H9 (cell line): ENCODE measurements around the gene ARID1A. TPM values are rescaled to one million over a fixed set of nuclear protein-coding genes. Genes with fewer than 3 reads are reported as not detected.

Experiments used
- DNase-seq: peaks from one replicate; pipeline ENCODE4 v3.0.0-alpha.2; 2017
- H2AFZ ChIP-seq: one replicate; pipeline ENCODE4 v1.6.1; 2013; ENCODE audit warnings: mild to moderate bottlenecking, low read length, control low read depth, moderate library complexity
- H2AK5ac ChIP-seq: 2 replicates; pipeline ENCODE4 v1.6.1; 2013; ENCODE audit warnings: low read length, control low read depth, mixed read lengths; ENCODE audit not compliant: insufficient read length
- H2BK120ac ChIP-seq: one replicate; pipeline ENCODE4 v1.6.1; 2013; ENCODE audit warnings: low read depth, mild to moderate bottlenecking, low read length, control low read depth, inconsistent platforms; ENCODE audit not compliant: poor library complexity, severe bottlenecking
- H2BK12ac ChIP-seq: 2 replicates; pipeline ENCODE4 v1.6.1; 2013; ENCODE audit warnings: low read length, control low read depth, mixed read lengths, low read depth; ENCODE audit not compliant: insufficient read length
- H2BK15ac ChIP-seq: 2 replicates; pipeline ENCODE4 v1.6.1; 2013; ENCODE audit warnings: low read depth, low read length, control low read depth
- H2BK20ac ChIP-seq: one replicate; pipeline ENCODE4 v1.6.1; 2013; ENCODE audit warnings: low read depth, mild to moderate bottlenecking, low read length, control low read depth, inconsistent platforms; ENCODE audit not compliant: poor library complexity, severe bottlenecking
- H2BK5ac ChIP-seq: 2 replicates; pipeline ENCODE4 v1.6.1; 2013; ENCODE audit warnings: low read length, control low read depth, mixed read lengths; ENCODE audit not compliant: insufficient read length
- H3K14ac ChIP-seq: 2 replicates; pipeline ENCODE4 v1.6.1; 2013; ENCODE audit warnings: low read length, control low read depth; ENCODE audit not compliant: insufficient read depth
- H3K18ac ChIP-seq: 2 replicates; pipeline ENCODE4 v1.6.1; 2013; ENCODE audit warnings: low read depth, mild to moderate bottlenecking, mixed read lengths, low read length, control low read depth; ENCODE audit not compliant: insufficient read length
- H3K23ac ChIP-seq: 2 replicates; pipeline ENCODE4 v1.6.1; 2013; ENCODE audit warnings: low read length, control low read depth, mixed read lengths, low read depth; ENCODE audit not compliant: insufficient read length
- H3K23me2 ChIP-seq: 2 replicates; pipeline ENCODE4 v1.6.1; 2013; ENCODE audit warnings: low read depth, mild to moderate bottlenecking, mixed read lengths, low read length, control low read depth; ENCODE audit not compliant: insufficient read length, poor library complexity, severe bottlenecking
- H3K27ac ChIP-seq: 2 replicates; pipeline ENCODE4 v1.5.1; 2013; ENCODE audit warnings: low read length, control low read depth, mixed read lengths, low read depth; ENCODE audit not compliant: insufficient read length
- H3K27me3 ChIP-seq: 2 replicates; pipeline ENCODE4 v1.6.1; 2013; ENCODE audit warnings: low read length, control low read depth, inconsistent platforms; ENCODE audit not compliant: insufficient read depth
- H3K4ac ChIP-seq: 2 replicates; pipeline ENCODE4 v1.6.1; 2013; ENCODE audit warnings: low read depth, mild to moderate bottlenecking, control low read depth, inconsistent platforms, low read length, moderate library complexity
- H3K4me1 ChIP-seq: 2 replicates; pipeline ENCODE4 v1.6.1; 2013; ENCODE audit warnings: low read length, control low read depth, inconsistent platforms; ENCODE audit not compliant: insufficient read depth
- H3K4me2 ChIP-seq: 2 replicates; pipeline ENCODE4 v1.6.1; 2013; ENCODE audit warnings: low read length, control low read depth, mixed read lengths; ENCODE audit not compliant: insufficient read length, insufficient read depth
- H3K56ac ChIP-seq: 2 replicates; pipeline ENCODE4 v1.6.1; 2013; ENCODE audit warnings: low read depth, mild to moderate bottlenecking, mixed read lengths, low read length, control low read depth; ENCODE audit not compliant: insufficient read length
- H3K79me1 ChIP-seq: 2 replicates; pipeline ENCODE4 v1.6.1; 2013; ENCODE audit warnings: low read depth, mild to moderate bottlenecking, moderate library complexity, low read length, control low read depth, inconsistent platforms; ENCODE audit not compliant: insufficient read depth, poor library complexity, severe bottlenecking
- H3K79me2 ChIP-seq: 2 replicates; pipeline ENCODE4 v1.6.1; 2013; ENCODE audit warnings: low read length, control low read depth, inconsistent platforms; ENCODE audit not compliant: insufficient read depth
- H3K9ac ChIP-seq: 2 replicates; pipeline ENCODE4 v1.6.1; 2013; ENCODE audit warnings: low read length, control low read depth, mixed read lengths; ENCODE audit not compliant: insufficient read length; ENCODE audit errors: extremely low read depth
- H3K9me3 ChIP-seq: one replicate; pipeline ENCODE4 v1.6.1; 2013; ENCODE audit warnings: low read depth, low read length, inconsistent platforms; ENCODE audit not compliant: control insufficient read depth
- H3T11ph ChIP-seq: one replicate; pipeline ENCODE4 v1.6.1; 2013; ENCODE audit warnings: mild to moderate bottlenecking, low read length, control low read depth, inconsistent platforms
- H4K20me1 ChIP-seq: one replicate; pipeline ENCODE4 v1.6.1; 2013; ENCODE audit not compliant: control insufficient read depth, insufficient read length, insufficient read depth
- H4K5ac ChIP-seq: 2 replicates; pipeline ENCODE4 v1.6.1; 2013; ENCODE audit warnings: low read depth, mild to moderate bottlenecking, mixed read lengths, low read length, control low read depth; ENCODE audit not compliant: insufficient read length
- H4K8ac ChIP-seq: replicated peaks from 2 replicates; pipeline ENCODE4 v1.6.1; 2013; ENCODE audit warnings: low read length, control low read depth, mixed read lengths, low read depth; ENCODE audit not compliant: insufficient read length
- H4K91ac ChIP-seq: 2 replicates; pipeline ENCODE4 v1.6.1; 2013; ENCODE audit warnings: low read depth, mild to moderate bottlenecking, moderate library complexity, mixed read lengths, low read length, control low read depth; ENCODE audit not compliant: insufficient read length
- H3K27ac Mint-ChIP-seq, 3 experiments: 2 replicates in 2 of 3; 3 replicates in 1 of 3; pipeline ENCODE4 v1.8.0; 2020 to 2021; ENCODE audit warnings: mixed read lengths in 3 of 3, mild to moderate bottlenecking in 1 of 3, moderate library complexity in 1 of 3
- H3K27me3 Mint-ChIP-seq: 2 replicates; pipeline ENCODE4 v1.8.0; 2021; ENCODE audit warnings: low read depth, mild to moderate bottlenecking, moderate library complexity, mixed read lengths
- H3K36me3 Mint-ChIP-seq, 3 experiments: 2 replicates in 2 of 3; 3 replicates in 1 of 3; pipeline ENCODE4 v1.8.0; 2020 to 2021; ENCODE audit warnings: low read depth in 3 of 3, mixed read lengths in 3 of 3; ENCODE audit not compliant: insufficient read depth in 1 of 3
- H3K4me1 Mint-ChIP-seq, 2 experiments: 2 replicates each; pipeline ENCODE4 v1.8.0; 2020; ENCODE audit warnings: mixed read lengths in 2 of 2
- H3K4me3 Mint-ChIP-seq, 2 experiments: 2 replicates in 1 of 2; 3 replicates in 1 of 2; pipeline ENCODE4 v1.8.0; 2020 to 2021; ENCODE audit warnings: mild to moderate bottlenecking in 2 of 2, mixed read lengths in 2 of 2, moderate library complexity in 1 of 2
- H3K9me3 Mint-ChIP-seq, 2 experiments: 2 replicates in 1 of 2; 3 replicates in 1 of 2; pipeline ENCODE4 v1.8.0; 2020; ENCODE audit warnings: mild to moderate bottlenecking in 2 of 2, mixed read lengths in 2 of 2, moderate library complexity in 1 of 2
- WGBS: extraction: QIAGEN DNeasy Blood & Tissue Kit; methylation state at CpG from one replicate; pipeline ENCODE4 v1.1.7; 2013; ENCODE audit warnings: missing lambda C conversion rate, low lambda C conversion rate, mixed read lengths; ENCODE audit not compliant: insufficient read length; ENCODE audit errors: extremely low coverage; 5-methylcytosine and 5-hydroxymethylcytosine counted together
- total RNA-seq: library from RNA; stranded (reverse); gene quantifications from 2 replicates; pipeline ENCODE4 v1.2.1, GENCODE V29; 2021
- TF ChIP-seq, protein P1 (sequence below): fragments of 200-600 bp; sonication (generic); conservative IDR thresholded peaks from 3 replicates; pipeline ENCODE4 v1.8.0; 2021; ENCODE audit warnings: antibody characterized with exemption, mild to moderate bottlenecking

ARID1A gene
- total RNA-seq, 1 experiment from 2014 or later, result 147 TPM

DNA sequence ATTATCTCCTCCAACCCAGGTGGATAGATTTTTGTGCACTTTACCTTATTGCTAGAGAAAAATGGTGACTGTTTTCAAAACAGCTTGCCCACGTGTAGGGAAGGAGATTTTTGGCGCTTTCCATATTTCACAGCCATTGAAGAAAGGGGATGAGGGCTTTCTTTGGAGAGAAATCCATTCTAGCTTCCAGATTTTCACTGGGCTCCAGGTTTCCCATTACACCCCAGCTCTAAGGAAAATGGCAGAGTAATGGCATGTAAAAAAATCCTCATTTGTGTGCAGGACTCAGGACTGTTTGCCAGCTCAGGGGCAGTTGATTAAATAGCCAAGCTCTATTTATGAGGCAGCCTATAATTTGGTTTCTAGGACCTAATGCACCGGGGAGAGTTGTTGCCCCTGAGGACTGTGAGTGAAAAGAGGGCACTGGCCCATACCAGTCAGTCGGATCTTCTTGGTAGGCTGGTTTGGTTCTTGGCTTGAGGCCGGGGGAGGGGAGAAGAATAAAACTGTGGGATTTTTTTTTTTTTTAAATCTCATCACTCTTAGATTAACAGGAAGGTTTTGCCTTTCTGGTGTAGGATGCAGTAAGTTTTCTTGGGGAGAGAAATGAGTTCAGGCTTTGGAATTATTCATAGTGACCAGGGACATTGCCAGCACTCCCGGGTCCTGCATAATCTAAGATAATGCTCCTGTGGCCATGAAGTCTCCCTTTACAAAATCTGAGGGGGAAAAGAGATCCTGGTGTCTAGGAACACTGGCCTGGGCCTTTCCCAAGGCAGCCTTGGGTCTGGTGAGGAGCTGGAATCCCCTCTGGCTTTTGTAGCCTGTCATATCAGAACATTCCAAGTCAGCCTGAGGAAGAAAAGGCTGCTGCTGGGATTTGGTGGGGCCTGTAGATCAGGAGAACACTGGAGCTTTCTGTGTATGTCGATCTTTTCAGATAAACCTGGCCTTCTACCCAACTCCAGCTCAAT lies 1.9 kb upstream of the ARID1A start:
- Histone ChIP-seq H2BK120ac (no peak overlapping the region), H3K56ac (no peak overlapping the region), H3K4me2 (peak overlapping the region; percentile 90), H3K14ac (no peak overlapping the region), H4K91ac (no peak overlapping the region), H3K18ac (no peak overlapping the region), H2BK5ac (no peak overlapping the region), H3K79me2 (peaks cover 13% of the 10 kb centered on the region; the same call in 1 of the 2 replicates), H3T11ph (no peak overlapping the region), H4K5ac (no peak overlapping the region), H3K9ac (no peak overlapping the region), H3K27ac (no peak overlapping the region), H2BK12ac (no peak overlapping the region), H3K27me3 (no peaks in the 10 kb centered on the region), H3K4me1 (no peaks in the 10 kb centered on the region; the same call in 1 of the 2 replicates), H3K23me2 (peaks cover 22% of the 10 kb centered on the region), H2BK20ac (no peak overlapping the region), H2AK5ac (no peak overlapping the region), H3K9me3 (no peaks in the 10 kb centered on the region), H4K20me1 (no peaks in the 10 kb centered on the region), H2BK15ac (no peak overlapping the region), H4K8ac (no peak overlapping the region), H3K23ac (no peak overlapping the region), H2AFZ (no peak overlapping the region), H3K4ac (no peak overlapping the region), H3K79me1 (no peaks in the 10 kb centered on the region)
- peaks cover 27 to 29% of the 10 kb centered on the region in 2 experiments for H3K4me1 Mint-ChIP-seq
- no CpG with 5 or more reads among the region's 7 CpGs for WGBS
- peaks cover 2% of the 10 kb centered on the region; the same call in 1 of the 2 replicates for H3K27me3 Mint-ChIP-seq
- no peaks in the 10 kb centered on the region; a peak in 1 of 7 replicates for H3K36me3 Mint-ChIP-seq
- peak overlapping the region; percentile 70 to 83 for H3K4me3 Mint-ChIP-seq
- peak overlapping the region; percentile 98 to 99 (median 98); a peak in 4 of 7 replicates for H3K27ac Mint-ChIP-seq
- DNase-seq, result no peak
- no peaks in the 10 kb centered on the region for H3K9me3 Mint-ChIP-seq
- TF ChIP-seq, protein P1, sequence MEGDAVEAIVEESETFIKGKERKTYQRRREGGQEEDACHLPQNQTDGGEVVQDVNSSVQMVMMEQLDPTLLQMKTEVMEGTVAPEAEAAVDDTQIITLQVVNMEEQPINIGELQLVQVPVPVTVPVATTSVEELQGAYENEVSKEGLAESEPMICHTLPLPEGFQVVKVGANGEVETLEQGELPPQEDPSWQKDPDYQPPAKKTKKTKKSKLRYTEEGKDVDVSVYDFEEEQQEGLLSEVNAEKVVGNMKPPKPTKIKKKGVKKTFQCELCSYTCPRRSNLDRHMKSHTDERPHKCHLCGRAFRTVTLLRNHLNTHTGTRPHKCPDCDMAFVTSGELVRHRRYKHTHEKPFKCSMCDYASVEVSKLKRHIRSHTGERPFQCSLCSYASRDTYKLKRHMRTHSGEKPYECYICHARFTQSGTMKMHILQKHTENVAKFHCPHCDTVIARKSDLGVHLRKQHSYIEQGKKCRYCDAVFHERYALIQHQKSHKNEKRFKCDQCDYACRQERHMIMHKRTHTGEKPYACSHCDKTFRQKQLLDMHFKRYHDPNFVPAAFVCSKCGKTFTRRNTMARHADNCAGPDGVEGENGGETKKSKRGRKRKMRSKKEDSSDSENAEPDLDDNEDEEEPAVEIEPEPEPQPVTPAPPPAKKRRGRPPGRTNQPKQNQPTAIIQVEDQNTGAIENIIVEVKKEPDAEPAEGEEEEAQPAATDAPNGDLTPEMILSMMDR, result no peak
